GM12878 (cell line): ENCODE data around the gene NCKIPSD. TPM values are rescaled to one million over a fixed set of nuclear protein-coding genes. Genes with fewer than 3 reads are reported as not detected.
A peak's percentile ranks its signal among the peaks of the same experiment; 100 is the strongest.

ENCODE experiments used
- ATF7 ChIP-seq: fragments of 450-650 bp; IDR thresholded peaks from 2 replicates; pipeline ENCODE4 v1.6.1; 2016; ENCODE audit warnings: low read depth, mild to moderate bottlenecking
- BCL11A ChIP-seq: IDR thresholded peaks from 2 replicates; pipeline ENCODE4 v1.6.1; 2011; ENCODE audit warnings: low read depth, low read length
- BCL3 ChIP-seq: IDR thresholded peaks from 2 replicates; pipeline ENCODE4 v1.6.1; 2011; ENCODE audit warnings: borderline replicate concordance, low read depth, mild to moderate bottlenecking, moderate library complexity, low read length; ENCODE audit not compliant: insufficient read depth, poor library complexity, severe bottlenecking
- BHLHE40 ChIP-seq, 2 experiments: fragments of 450-650 bp in 1 of 2; IDR thresholded peaks; 2 replicates each; pipeline ENCODE4 v1.6.1; 2011 to 2017; ENCODE audit warnings: low read depth in 2 of 2, borderline replicate concordance in 1 of 2, improper control_type of control experiment in 1 of 2, low read length in 1 of 2, mild to moderate bottlenecking in 1 of 2
- CBFB ChIP-seq: IDR thresholded peaks from 2 replicates; pipeline ENCODE4 v1.6.1; 2016; ENCODE audit warnings: antibody characterized with exemption, low read depth
- CBX5 ChIP-seq: sonication (generic); IDR thresholded peaks from 2 replicates; pipeline ENCODE4 v1.6.1; 2016; ENCODE audit warnings: low read depth, moderate library complexity, mild to moderate bottlenecking, inconsistent platforms
- FOXM1 ChIP-seq: IDR thresholded peaks from 2 replicates; pipeline ENCODE4 v1.6.1; 2012; ENCODE audit warnings: low read depth, mild to moderate bottlenecking, inconsistent platforms, low read length, moderate library complexity
- GATAD2B ChIP-seq: fragments of 450-650 bp; conservative IDR thresholded peaks from 2 replicates; pipeline ENCODE4 v1.6.1; 2017; ENCODE audit warnings: low read depth, mild to moderate bottlenecking, moderate library complexity
- HCFC1 ChIP-seq: fragments of 150-350 bp; IDR thresholded peaks from 2 replicates; pipeline ENCODE4 v1.6.1; 2014; ENCODE audit warnings: low read length
- IRF5 ChIP-seq: fragments of 450-650 bp; IDR thresholded peaks from 2 replicates; pipeline ENCODE4 v1.6.1; 2017; ENCODE audit warnings: borderline replicate concordance
- KDM1A ChIP-seq: fragments of 200-600 bp; sonication (generic); IDR thresholded peaks from 2 replicates; pipeline ENCODE4 v1.6.1; 2016; ENCODE audit warnings: borderline replicate concordance
- MEF2A ChIP-seq: IDR thresholded peaks from 2 replicates; pipeline ENCODE4 v1.6.1; 2011; ENCODE audit warnings: low read depth, mild to moderate bottlenecking, low read length, moderate library complexity; ENCODE audit not compliant: insufficient read depth
- MLLT1 ChIP-seq: fragments of 450-650 bp; IDR thresholded peaks from 2 replicates; pipeline ENCODE4 v1.6.1; 2016; ENCODE audit warnings: mild to moderate bottlenecking
- NBN ChIP-seq: fragments of 450-650 bp; IDR thresholded peaks from 2 replicates; pipeline ENCODE4 v1.6.1; 2016
- NFIC ChIP-seq: IDR thresholded peaks from 2 replicates; pipeline ENCODE4 v1.6.1; 2012; ENCODE audit warnings: low read depth, mild to moderate bottlenecking, inconsistent platforms, low read length, moderate library complexity
- NR2C1 ChIP-seq: fragments of 450-650 bp; IDR thresholded peaks from 2 replicates; pipeline ENCODE4 v1.6.1; 2017; ENCODE audit warnings: antibody characterized with exemption, mild to moderate bottlenecking, moderate library complexity
- PAX8 ChIP-seq: fragments of 450-650 bp; IDR thresholded peaks from 2 replicates; pipeline ENCODE4 v1.6.1; 2017; ENCODE audit warnings: mild to moderate bottlenecking, moderate library complexity
- RAD51 ChIP-seq: fragments of 450-650 bp; IDR thresholded peaks from 2 replicates; pipeline ENCODE4 v1.6.1; 2016; ENCODE audit warnings: moderate library complexity, mild to moderate bottlenecking, inconsistent platforms
- RB1 ChIP-seq: fragments of 450-650 bp; formaldehyde crosslinking; IDR thresholded peaks from 2 replicates; pipeline ENCODE4 v1.6.1; 2017; ENCODE audit warnings: mild to moderate bottlenecking, borderline replicate concordance
- RBBP5 ChIP-seq: fragments of 200-600 bp; sonication (generic); conservative IDR thresholded peaks from 2 replicates; pipeline ENCODE4 v1.6.1; 2016
- RELB ChIP-seq: fragments of 450-650 bp; IDR thresholded peaks from 2 replicates; pipeline ENCODE4 v1.6.1; 2017; ENCODE audit warnings: low read depth, mild to moderate bottlenecking, moderate library complexity
- SMC3 ChIP-seq: IDR thresholded peaks from 2 replicates; pipeline ENCODE4 v1.6.1; 2011; ENCODE audit warnings: low read length, improper control_type of control experiment, borderline replicate concordance
- SRF ChIP-seq, 2 experiments: IDR thresholded peaks; 2 replicates each; pipeline ENCODE4 v1.6.1; 2011; ENCODE audit warnings: low read depth in 2 of 2, low read length in 2 of 2, mild to moderate bottlenecking in 1 of 2, moderate library complexity in 1 of 2
- TBL1XR1 ChIP-seq: IDR thresholded peaks from 2 replicates; pipeline ENCODE4 v1.6.1; 2012; ENCODE audit warnings: low read depth, low read length, improper control_type of control experiment
- USF1 ChIP-seq: IDR thresholded peaks from 2 replicates; pipeline ENCODE4 v1.6.1; 2011; ENCODE audit warnings: borderline replicate concordance, low read depth, mild to moderate bottlenecking, moderate library complexity, mixed read lengths, low read length; ENCODE audit not compliant: insufficient read depth; ENCODE audit errors: extremely low read length
- ZNF274 ChIP-seq: IDR thresholded peaks from one replicate; pipeline ENCODE4 v1.8.0; 2011; ENCODE audit not compliant: insufficient read length, insufficient read depth
- polyA plus RNA-seq, 11 experiments: library from polyadenylated mRNA; depleted of rRNA in 4 of 11; unstranded in 6 of 11; stranded (reverse) in 5 of 11; fragments of >200 nt; fragmentation: Nextera tagmentation in 4 of 11; fragmentation: Illumina TruSeq in 1 of 11; extraction: Ambion mirVana in 4 of 11; extraction: Trizol in 1 of 11; gene quantifications; 1 replicate in 1 of 11; 2 replicates in 10 of 11; pipeline versions ENCODE4 v1.2.1 to v1.2.3, GENCODE V29; 2011 to 2016; ENCODE audit warnings: inconsistent platforms in 2 of 11, missing spikeins in 2 of 11, low read depth in 1 of 11
- total RNA-seq, 4 experiments: library from RNA; depleted of rRNA in 3 of 4; stranded (reverse); fragments of >200 nt in 3 of 4; fragmentation: Illumina TruSeq in 1 of 4; extraction: Trizol in 1 of 4; gene quantifications; 2 replicates each; pipeline versions ENCODE4 v1.2.1 to v1.2.3, GENCODE V29; 2013 to 2021

NCKIPSD gene
- total and polyA plus RNA-seq, 10 of the 15 experiments (the other 5 are each of a cell fraction or from before 2014, with no cell fraction given), result 0.93 to 31.6 (median 15.2) TPM

- TF ChIP-seq USF1 (no peak), ZNF274 (no peak), CBFB (no peak), HCFC1 (peak; percentile 41; the same call in 1 of the 2 replicates), RBBP5 (no peak), TBL1XR1 (no peak; the same call in 1 of the 2 replicates), RELB (no peak), SRF (IDR thresholded peaks at IDR 0.05; ENCODE audit: low read depth in 2 of 2, low read length in 2 of 2) (no peak), BCL3 (no peak), ATF7 (peak; percentile 80), MEF2A (no peak), FOXM1 (no peak), CBX5 (no peak), BCL11A (no peak), NBN (0 out of 2 replicates have a peak, but pooled peaks have one; percentile 24), GATAD2B (no peak), NFIC (no peak), RAD51 (no peak), SMC3 (no peak), NR2C1 (no peak), KDM1A (no peak), BHLHE40 (IDR thresholded peaks at IDR 0.05; ENCODE audit: borderline replicate concordance in 1 of 2, low read depth in 2 of 2, low read length in 1 of 2) (peak; percentile 87 to 90), MLLT1 (no peak), IRF5 (no peak), RB1 (no peak), PAX8 (no peak)
Measured at GRCh38 chr3:48662753-48663488, 22.8 kb downstream of the NCKIPSD start, which contains the start of gene CELSR3 (continued).
